Right lung (tissue), 5 donors: ENCODE data around the gene CRIP3. TPM values are rescaled to one million over a fixed set of nuclear protein-coding genes. Genes with fewer than 3 reads are reported as not detected.

Experiments used
- DNase-seq, 2 donors: peaks; one replicate each; pipeline ENCODE4 v3.0.0-alpha.2; 2013
- polyA plus RNA-seq, 5 donors: library from polyadenylated mRNA; unstranded; fragments of 120-200 nt; gene quantifications; one replicate each; pipeline versions ENCODE4 v1.2.1 to v1.2.3, GENCODE V29; 2013; ENCODE audit warnings: inconsistent platforms in 1 of 5, low replicate concordance in 1 of 5; ENCODE audit not compliant: insufficient read length in 5 of 5, insufficient read depth in 1 of 5

The CRIP3 gene
- polyA plus RNA-seq, 5 donors: 3.1 to 6.2 (median 3.9) TPM

- DNase-seq: no peak
Observed at GRCh38 chr6:43290339-43290904, 18.2 kb downstream of the CRIP3 start.

DNA sequence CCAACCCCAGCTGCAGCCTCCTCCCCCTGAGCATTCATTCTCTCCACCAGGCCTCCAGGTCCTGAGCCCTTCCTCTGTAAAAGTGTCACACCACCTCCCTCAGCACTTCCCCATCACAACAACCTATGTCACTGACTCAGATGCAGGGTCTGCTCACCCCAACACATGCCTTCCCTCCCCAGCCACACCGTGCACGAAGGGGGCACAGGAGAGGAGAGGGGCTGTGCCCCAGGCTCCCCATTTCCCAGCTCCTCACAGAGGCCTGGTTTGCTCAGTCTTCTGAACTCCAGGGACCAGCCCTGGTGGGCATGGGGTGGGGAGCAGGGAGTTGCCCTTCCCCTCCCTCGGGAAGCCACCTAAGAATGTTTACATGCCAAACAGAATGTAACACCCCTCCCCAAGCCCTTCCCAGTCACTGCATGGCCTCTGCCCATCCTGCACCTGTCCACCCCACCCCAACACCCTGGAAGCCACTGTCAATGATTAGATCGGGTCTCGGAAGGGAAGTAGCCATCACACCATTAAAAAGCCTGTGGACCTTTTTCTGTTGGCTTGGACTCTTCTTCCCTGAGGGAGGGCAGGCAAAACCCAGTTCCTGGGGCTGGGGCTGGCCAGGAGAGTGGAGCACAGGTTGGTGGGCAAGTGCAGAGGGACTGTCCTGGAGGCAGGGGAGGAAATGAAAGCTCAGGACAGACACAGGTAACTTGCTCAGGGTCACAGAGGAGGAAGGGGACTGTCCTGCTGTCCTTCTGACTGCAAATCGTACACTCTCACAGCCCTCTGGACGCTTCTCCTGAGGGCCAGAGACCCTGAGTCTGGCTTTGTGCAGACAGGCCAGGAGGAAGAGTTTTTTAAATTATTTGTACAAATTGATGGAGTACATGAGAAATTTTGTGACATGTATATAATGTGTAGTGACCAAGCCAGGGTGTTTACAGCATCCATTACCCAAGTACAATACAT, 20.6 kb downstream of the CRIP3 start:
- no peak for DNase-seq

DNA sequence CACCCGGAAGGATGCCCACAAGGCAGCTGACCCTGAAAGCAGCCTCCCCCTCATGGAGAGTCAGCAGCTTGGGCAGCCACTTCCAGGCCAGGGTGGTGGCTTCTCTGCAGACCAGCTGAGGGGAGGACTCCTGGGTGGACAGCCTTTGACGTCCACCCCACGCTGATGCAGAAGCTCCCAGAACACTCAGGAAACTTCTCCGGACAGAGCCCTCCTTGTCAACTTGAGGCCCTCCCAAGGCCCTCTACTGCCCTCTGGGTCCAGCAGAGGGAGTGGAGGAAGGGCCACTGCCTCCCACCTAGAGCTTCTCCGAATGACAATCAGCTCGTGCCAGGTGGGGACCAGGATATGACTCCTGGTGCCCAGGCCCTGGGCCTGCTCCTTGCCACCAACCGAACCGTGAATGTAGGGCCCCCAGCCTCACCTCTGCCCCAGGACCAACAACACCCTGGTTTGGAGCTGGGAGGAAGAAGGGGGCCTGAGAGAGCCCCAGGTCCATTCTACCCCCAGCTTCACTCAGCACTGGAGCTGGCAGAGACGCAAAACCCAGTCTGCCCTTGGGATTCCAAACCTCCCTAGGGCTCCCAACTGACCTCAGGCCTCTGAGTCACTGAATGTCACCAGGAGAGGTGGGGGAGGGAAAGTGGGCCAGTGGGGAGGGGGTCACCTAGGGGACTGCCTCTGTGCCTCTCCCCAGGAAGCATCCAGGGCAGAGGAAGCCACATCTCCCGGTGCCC, 21.5 kb downstream of the CRIP3 start:
- no peak for DNase-seq

DNA sequence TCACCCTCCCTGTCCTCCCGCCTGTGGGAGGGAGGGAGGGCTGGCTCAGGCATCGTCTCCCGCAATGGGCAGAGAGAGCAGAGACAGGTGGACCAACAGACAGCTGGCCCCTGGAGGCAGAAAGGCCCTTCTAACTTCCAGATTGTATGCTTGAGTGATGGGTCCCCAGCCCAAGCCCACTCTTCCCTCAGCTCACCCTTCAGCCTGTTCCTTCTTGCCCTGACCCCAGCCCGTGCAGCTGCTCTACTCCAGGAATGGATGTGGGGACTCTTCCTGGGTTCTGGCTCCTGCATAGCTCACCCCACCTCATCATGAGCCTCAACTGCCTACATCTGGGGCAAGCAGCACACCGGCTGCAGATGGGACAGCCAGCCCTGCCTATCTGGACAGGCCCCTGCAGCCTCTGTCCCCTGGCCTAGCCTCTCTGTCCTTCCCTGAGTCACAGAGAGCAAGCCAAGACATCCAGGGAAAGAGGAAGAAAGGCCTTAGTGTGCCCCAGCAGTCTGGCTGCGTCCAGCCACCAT, 22.1 kb downstream of the CRIP3 start:
- no peak for DNase-seq

DNA sequence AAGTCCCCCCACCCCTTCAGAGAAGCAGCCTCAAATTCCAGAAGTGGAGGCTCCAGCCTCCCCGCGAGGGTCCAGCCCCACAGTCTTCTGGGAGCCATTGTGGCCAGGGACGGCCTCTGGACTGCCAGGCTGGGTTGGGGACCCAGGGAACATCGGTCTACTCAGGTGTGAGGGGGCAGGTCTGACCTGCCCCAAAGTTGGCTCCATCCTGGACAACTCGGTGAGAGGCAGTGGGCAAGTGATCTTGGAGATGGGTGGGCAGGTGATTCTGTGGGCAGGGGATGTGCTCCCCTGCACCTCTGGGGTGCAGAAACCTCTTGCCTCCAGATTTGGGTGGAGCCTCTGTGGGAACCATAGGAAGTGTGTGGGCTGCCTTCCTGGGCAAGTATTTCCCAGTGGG, 22.8 kb downstream of the CRIP3 start:
- no peak for DNase-seq

- no peak for DNase-seq
Observed at GRCh38 chr6:43284991-43285781, 23.4 kb downstream of the CRIP3 start.

DNA sequence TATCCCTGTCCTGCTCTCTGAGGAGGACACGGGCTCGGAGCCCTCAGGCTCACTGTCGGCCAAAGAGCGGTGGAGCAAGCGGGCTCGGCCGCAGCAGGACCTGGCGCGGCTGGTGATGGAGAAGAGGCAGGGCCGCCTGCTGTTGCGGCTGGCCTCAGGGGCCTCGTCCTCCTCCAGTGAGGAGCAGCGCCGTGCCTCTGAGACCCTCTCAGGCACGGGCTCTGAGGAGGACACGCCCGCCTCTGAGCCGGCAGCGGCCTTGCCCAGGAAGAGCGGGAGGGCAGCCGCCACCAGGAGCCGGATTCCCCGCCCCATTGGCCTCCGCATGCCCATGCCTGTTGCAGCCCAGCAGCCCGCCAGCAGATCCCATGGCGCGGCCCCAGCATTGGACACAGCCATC, 24.7 kb downstream of the CRIP3 start:
- no peak for DNase-seq

GRCh38 chr6:43283514-43283901, 25.1 kb downstream of the CRIP3 start:
- DNase-seq: no peak

DNA sequence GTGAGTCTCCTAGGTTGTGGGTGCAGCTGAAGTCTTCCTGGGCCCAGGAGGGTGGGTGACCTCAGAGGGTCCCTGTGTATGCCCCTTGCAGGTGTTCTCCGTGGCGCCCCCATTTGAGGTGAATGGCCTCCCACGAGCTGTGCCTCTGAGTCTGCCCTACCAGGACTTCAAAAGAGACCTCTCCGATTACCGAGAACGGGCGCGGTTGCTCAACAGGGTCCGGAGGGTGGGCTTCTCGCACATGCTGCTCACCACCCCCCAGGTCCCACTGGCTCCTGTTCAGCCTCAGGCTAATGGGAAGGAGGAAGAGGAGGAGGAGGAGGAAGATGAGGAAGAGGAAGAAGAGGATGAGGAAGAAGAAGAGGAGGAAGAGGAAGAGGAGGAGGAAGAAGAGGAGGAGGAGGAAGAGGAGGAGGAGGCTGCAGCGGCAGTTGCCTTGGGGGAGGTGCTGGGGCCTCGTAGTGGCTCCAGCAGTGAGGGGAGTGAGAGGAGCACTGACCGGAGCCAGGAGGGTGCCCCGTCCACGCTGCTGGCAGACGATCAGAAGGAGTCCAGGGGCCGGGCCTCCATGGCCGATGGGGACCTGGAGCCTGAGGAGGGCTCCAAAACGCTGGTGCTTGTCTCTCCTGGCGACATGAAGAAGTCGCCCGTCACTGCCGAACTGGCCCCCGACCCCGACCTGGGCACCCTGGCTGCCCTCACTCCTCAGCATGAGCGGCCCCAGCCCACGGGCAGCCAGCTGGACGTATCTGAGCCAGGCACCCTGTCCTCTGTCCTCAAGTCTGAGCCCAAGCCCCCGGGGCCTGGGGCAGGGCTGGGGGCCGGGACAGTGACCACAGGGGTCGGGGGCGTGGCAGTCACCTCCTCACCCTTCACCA, 25.8 kb downstream of the CRIP3 start:
- DNase-seq: no peak

DNA sequence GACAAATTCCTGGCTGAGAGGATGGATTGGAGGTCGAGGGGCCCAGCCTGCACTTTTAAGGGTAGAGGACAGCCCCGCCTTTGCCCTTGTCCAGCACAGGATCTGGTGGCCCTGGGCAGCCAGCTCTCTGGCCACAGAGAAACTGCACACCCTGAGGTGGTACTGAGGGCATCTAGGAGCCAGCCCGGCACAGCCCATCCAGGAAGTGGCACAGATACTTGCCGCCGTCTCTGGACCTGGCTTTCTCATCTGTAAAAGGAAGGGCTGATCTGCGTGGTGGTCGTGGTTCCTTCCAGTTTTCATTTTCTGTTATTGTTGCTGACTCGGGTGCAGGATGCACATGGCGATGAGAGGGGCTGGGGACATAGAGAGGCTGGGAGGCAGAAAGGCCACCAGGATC, 26.6 kb downstream of the CRIP3 start:
- DNase-seq: no peak

DNA sequence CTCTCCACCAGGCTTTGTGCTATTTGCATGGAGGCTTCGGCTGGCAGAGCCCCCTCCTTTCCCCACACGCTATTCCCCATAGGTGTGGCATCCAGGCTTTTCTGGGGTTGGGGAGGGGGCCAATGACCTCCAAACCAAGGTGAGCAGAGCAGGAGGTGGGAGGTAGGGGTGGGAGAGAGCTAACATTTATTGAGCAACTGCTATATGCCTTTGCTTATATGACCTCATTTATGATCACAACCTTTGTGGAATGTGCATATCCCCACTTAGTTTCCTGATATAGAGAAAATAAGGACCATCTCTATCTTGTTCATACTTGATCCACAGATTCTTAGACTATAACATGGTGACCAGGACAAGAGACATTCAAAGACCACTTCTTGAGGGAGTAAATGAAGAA, 28.4 kb downstream of the CRIP3 start:
- DNase-seq: no peak

DNA sequence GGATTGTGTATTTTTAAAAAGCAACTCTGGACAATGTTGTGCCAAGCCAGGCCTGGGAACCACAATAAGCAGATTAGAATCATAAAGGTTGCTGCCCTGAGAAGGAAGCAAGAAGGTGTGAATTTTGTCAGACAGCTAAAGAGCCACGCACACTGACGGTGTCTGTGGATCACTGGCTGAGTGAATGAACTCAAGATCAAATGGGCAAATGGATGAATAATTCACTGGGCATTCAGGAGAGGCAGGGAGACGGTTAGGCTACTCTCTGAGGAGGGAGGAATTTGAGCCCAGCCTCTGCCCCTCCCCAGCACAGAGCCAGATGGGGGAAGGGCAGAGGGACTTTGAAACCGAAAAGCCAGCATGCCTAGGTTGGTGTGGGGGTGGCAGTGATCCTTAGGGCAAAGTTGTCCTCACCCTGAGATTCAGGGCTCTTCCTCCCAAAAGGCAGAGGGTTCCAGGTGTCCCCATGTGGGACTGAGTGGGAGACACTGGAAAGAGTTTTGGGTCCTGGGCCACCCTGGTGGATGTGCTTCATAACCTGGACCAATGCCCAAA, 30.0 kb downstream of the CRIP3 start:
- no peak for DNase-seq

GRCh38 chr6:43277643-43278523, 30.7 kb downstream of the CRIP3 start:
- DNase-seq: no peak

DNA sequence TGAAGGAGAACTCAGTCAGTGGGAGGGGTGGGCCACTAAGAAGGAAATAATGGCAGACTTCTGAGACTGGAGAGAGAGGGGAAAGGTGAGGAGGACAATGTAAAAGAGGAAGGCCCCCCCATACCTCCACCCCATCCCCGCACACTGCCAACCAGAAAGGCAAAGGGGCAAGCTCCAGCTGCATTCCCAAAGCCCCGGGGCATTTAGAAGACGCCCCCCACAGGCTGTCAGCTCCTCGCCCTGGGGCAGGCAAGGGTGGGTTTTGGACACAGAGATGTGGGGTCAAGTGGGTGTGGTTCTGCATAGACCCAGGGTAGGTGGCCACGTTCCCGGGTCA, 31.4 kb downstream of the CRIP3 start:
- DNase-seq: no peak

GRCh38 chr6:43276577-43277305, 31.9 kb downstream of the CRIP3 start:
- DNase-seq: no peak

GRCh38 chr6:43275801-43276576, 32.6 kb downstream of the CRIP3 start:
- no peak for DNase-seq

DNA sequence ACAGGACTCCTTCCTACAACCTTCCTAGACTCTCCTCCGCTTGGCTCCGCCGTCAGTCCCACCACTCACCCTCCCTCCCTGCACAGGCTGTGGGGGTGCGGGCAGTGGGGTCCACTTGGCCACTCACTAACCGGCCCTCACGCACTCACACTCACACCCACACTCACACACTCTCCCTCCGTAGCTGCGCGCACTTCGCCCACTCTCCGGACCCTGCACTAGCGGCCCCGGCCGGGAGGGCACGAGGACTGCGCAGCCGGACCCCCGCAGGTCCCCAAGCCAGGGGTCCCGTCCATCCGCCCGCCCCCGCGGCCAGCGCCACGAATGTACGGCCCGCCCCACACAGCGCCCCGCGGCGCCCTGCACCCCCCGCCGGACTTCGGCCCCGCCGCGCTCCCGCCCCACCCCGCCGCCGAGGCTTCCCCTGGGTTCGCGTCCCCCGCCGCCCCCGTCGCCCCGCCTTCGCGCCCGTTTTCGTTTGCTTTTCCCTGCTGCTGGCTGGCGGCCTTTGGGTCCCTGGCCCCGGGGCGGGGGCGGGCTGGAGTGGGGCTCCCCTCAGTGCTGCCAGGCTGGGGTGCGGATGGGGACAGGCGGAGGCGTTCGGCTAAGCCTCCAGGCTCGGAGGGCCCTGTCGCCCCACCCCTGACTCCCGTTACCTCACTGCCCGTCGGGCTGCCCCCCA, 33.6 kb downstream of the CRIP3 start:
- DNase-seq: no peak
